Measurements from ENCODE around the gene MTF2.

DNA sequence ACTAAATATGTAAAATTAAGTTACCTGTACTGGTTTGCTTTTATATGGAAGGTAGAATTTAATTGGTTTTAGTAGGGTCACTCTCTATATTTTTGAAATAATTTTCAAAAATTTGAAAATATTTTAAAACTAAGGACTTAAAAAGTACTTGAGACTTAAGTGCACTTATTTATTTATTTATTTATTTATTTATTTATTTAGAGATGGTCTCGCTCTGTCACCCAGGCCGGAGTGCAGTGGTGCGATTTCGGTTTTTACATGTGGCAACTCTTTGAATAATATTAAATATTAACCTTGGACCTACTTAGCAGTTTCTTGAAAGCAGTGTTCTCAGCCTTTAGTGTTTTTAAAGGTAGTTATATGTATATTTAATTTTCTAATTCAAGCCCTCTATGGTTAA lies 64.7 kb downstream of the MTF2 start:
- TF ChIP-seq, protein P1, sequence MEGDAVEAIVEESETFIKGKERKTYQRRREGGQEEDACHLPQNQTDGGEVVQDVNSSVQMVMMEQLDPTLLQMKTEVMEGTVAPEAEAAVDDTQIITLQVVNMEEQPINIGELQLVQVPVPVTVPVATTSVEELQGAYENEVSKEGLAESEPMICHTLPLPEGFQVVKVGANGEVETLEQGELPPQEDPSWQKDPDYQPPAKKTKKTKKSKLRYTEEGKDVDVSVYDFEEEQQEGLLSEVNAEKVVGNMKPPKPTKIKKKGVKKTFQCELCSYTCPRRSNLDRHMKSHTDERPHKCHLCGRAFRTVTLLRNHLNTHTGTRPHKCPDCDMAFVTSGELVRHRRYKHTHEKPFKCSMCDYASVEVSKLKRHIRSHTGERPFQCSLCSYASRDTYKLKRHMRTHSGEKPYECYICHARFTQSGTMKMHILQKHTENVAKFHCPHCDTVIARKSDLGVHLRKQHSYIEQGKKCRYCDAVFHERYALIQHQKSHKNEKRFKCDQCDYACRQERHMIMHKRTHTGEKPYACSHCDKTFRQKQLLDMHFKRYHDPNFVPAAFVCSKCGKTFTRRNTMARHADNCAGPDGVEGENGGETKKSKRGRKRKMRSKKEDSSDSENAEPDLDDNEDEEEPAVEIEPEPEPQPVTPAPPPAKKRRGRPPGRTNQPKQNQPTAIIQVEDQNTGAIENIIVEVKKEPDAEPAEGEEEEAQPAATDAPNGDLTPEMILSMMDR (IDR thresholded peaks at IDR 0.05) = no peak
- TF ChIP-seq POLR2A (IDR thresholded peaks at IDR 0.05) = no peak

All from body of pancreas (tissue), 4 donors.